Right lung (tissue), 5 donors: ENCODE data around the gene CEACAM19. TPM values are rescaled to one million over a fixed set of nuclear protein-coding genes. Genes with fewer than 3 reads are reported as not detected.
A peak's percentile ranks its signal among the peaks of the same experiment; 100 is the strongest.
"Not testable (repeated sequence)": the region's sequence is repeated elsewhere in the genome, so short reads cannot be mapped to it uniquely, and the experiment has no call there.

Experiments used
- DNase-seq, 2 donors: peaks; one replicate each; pipeline ENCODE4 v3.0.0-alpha.2; 2013
- polyA plus RNA-seq, 5 donors: library from polyadenylated mRNA; unstranded; fragments of 120-200 nt; gene quantifications; one replicate each; pipeline versions ENCODE4 v1.2.1 to v1.2.3, GENCODE V29; 2013; ENCODE audit warnings: inconsistent platforms in 1 of 5, low replicate concordance in 1 of 5; ENCODE audit not compliant: insufficient read length in 5 of 5, insufficient read depth in 1 of 5

CEACAM19 gene
- polyA plus RNA-seq, 5 donors, result 10.7 to 23.9 (median 15.8) TPM

DNA sequence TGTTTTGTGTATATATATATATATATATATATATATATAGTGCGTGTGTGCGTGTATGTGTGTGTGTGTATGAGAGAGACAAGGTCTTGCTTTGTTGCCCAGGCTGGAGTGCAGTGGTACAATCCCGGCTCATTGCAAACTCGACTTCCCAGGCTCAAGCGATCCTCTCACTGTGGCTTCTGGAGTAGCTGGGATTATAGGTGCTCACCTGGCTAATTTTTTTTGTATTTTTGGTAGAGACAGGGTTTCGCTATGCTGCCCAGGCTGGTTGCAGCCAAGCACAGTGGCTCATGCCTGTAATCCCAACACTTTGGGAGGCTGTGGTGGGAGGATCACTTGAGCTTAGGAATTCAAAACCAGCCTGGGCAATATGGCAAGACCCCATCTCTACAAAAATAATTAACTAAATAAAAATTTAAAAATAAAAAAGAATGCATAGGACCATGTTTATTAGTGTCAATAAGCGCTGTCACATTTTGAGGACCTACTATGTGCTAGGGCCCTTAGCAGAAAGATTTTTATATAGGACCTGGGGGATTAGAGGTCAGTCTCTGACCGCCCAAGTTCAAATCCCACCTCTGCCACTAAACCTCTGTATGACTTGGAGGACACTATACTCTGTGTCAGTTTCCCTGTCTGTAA is 25.8 kb upstream of the CEACAM19 start:
- DNase-seq, result no peak

DNA sequence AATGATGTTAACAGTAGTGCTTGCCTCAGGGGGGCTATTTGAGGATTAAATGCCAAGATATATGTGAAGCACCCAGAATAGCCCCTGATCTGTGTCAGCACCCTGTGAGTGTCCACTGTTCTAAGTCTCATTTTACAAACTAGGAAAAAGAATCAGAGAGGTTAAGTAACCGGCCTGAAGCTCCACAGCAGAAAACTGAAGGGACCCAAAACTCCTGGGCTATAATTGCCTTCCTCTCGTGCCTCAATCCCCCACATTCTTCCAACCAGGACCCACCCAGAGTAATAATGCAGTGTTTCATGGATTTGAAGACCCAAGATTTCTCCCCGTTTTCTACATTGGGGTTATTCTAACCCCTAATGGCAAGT is 25.2 kb upstream of the CEACAM19 start:
- DNase-seq, result no peak

DNA sequence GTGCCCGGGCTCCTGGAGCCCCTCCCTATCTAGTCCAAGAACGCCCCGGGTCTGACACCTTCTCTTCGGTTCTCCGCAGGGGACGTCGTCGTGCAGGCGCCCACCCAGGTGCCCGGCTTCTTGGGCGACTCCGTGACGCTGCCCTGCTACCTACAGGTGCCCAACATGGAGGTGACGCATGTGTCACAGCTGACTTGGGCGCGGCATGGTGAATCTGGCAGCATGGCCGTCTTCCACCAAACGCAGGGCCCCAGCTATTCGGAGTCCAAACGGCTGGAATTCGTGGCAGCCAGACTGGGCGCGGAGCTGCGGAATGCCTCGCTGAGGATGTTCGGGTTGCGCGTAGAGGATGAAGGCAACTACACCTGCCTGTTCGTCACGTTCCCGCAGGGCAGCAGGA is 24.1 kb upstream of the CEACAM19 start:
- no peak for DNase-seq

DNA sequence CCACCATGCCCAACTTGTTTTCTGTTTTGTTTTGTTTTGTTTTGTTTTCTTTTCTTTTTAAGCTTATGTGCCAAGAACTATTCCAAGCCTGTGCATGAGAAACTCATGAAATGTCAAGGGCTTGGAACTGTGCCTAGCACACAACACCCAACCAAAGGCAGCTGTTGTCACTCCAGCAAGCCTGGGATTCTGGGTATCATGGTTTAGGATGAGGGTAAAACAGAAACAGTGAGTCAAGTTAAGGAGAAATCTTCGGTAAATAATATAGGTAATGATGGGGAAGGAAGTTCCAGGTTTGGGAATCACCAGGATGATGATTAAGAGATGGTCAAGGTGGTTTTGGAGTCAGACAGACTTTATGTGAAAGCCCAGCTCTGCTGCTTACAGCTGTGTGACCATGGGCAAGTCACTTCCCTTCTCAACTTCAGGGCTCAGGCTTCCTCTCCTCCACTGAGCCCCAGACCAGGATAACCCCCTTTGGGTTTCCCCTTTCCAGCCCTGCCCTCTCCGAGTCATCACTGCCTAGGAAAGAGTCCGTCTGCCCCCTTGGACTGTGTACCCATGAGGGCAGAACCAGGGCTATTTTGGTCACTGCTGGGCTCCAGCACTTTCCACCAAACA is 22.5 kb upstream of the CEACAM19 start:
- peak; percentile 71 to 79 for DNase-seq

DNA sequence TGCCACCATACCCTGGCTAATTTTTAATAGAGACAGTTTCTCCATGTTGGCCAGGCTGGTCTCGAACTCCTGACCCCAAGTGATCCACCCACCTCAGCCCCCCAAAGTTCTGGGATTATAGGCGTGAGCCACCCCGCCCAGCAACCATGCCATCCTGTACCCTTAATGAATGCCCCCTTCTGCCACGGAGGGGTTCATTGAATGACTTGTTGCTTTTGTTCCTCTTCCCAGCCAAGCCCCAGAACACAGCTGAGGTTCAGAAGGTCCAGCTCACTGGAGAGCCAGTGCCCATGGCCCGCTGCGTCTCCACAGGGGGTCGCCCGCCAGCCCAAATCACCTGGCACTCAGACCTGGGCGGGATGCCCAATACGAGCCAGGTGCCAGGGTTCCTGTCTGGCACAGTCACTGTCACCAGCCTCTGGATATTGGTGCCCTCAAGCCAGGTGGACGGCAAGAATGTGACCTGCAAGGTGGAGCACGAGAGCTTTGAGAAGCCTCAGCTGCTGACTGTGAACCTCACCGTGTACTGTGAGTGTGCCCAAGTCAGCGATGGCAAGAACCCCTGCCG is 21.6 kb upstream of the CEACAM19 start:
- no peak for DNase-seq

DNA sequence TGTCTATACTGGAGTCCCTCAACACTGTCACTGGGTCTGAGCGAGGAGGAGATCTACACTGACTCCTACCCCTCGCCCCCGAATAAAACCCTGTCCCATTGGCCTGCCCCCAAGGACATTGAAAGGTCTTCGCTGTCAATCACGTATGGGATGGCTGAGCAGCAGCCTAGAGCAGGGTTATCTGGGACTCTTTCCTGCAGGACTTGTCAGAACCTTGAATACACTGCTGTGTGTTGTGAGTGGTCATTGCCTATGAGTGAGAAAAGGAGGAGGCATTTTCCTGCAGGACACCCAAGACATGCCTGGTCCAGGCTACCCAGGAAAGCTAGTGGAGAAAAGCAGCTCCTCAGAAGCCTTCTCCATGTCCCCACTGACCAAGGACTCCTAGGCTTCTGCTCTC is 17.9 kb upstream of the CEACAM19 start:
- no peak for DNase-seq

DNA sequence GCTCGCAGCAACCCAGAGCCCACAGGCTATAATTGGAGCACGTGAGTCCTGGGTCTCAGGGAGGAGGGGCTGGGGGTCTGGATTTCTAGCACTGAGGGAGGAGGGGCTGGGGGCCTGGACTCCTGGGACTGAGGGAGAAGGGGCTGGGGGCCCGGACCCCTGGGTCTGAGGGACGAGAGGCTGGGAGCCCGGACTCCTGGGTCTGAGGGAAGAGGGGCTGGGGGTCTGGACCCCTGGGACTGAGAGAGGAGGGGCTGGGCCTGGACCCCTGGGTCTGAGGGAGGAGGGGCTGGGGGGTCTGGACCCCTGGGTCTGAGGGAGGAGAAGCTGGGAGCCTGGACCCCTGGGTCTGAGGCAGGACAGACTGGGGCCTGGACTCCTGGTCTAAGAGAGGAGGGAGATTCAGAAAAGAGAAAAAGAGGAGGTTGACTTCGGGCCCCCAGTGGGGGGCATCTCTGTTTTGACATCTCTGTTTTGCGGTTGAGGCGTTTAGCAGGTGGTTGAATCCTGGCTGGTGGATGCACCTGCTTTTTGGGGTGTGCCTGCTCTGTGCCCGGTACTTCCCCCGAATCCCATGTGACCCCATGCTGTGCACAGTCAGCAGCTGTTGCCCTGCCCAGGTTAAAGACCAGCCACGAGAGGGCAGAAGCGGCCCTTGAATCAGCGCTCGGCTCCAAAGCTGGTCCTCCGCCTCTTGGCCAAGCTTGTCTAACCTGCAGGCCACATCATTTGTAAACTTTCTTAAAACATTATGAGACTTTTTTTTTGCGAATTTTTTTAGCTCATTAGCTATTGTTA is 17.1 kb upstream of the CEACAM19 start:
- DNase-seq, result no peak

DNA sequence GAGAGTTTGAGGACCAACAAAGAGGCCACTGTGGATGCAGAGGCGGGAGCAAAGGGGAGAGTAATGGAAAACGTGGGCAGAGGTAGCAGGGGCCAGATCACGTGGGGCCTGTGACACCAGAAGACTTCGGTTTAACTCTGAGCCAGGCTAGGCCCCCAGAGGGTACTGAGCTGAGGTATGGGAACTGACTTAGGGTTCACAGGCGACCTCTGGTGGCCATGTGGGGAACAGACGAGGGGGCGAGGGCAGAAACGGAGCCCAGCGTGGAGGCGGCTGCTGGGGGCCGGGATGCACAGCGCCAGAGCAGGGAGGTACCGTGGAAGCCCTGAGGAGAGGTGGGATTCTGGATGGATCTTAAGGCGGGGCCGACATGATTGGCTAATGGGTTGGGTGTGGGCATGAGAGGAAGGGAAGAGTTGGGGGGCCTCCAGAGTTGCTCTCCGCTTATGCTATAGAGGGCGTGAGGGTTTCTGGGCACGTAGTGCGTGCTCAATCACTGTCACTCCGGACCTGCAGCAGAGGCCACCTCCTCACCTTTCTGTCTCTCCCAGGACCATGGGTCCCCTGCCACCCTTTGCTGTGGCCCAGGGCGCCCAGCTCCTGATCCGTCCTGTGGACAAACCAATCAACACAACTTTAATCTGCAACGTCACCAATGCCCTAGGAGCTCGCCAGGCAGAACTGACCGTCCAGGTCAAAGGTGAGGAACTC is 13.9 kb upstream of the CEACAM19 start:
- peak; percentile 23 to 48 for DNase-seq

DNA sequence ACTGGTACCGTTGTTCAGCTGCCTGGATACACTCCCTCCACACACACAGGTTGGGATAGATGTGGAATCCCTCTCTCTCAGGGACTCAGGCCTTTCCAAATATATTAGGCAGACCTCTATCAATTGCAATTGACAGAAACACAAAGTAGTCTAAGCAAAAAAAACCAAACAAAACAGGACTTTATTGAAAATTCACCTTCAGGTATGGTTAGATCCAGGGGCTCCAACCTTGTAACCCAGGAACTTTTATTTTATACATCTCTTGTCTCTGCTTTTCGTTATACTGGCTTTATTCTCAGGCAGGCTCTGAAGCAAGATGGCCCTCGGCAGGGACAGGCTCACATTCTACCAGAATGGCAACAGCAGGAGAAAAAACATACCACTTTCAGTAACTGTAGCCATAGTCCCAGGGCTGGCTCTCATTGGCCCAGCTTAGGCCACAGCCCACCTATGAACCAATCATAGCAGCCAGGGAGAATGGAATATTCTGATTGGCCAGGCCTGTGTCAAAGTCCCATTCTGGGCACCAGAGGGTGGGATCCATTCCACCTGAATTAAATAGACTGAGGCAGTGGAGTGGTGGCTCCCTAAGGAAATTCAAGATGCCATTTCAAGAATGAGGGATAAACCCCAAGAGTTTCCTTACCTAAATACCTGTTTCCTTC is 13.1 kb upstream of the CEACAM19 start:
- DNase-seq, result no peak

DNA sequence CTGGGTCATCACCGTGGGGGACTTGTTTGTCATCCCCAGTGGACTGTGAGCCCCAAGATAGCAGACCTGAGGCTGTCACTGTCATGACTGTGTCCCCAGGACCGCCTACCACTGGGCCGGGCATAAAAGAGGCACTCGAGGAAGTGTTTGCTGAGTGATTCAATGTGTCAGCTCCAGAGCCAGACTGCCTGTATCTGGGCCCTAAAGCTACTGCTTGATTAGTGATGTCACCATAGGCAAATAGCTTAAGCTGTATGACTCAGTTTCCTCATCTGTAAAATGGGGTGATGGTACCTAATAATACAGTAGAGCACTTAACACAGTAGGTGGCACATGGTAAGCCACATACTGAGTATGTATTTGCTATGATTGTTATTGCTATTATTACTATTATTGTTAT is 11.2 kb upstream of the CEACAM19 start:
- no peak for DNase-seq

DNA sequence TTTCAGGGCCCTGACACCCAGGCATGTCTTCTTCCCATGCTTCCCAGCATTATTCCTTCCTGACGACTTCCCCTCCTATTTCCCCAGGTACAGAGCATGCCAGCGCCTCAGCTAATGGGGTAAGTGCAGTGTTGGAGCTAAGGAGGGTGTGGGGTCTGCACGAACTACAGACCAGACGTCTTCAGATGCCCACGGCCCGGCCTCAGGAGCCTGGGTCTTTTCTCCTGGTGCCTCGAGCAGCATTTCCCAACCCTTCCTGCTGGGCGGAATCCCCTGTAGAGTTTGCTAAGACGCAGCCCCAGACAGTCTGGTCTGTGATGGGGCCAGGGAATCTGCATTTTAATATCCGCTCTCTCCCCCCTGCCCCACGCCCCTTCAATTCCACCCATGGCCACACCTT is 10.1 kb upstream of the CEACAM19 start:
- no peak for DNase-seq

DNA sequence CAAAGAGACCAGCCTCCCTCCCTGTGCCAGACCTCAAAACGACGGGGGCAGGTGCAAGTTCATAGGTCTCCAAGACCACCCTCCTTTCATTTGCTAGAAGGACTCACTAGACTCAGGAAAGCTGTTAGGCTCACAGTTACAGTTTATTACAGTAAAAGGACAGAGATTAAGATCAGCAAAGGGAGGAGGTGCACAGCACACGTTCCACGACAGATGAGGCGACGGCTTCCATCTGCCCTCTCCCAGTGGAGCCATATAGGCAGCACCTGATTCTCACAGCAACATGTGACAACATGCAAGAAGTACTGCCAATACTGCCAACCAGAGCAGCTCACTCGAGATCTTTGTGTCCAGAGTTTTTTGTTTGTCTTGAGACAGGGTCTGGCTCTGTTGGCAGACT is 9.4 kb upstream of the CEACAM19 start:
- DNase-seq, result no peak

DNA sequence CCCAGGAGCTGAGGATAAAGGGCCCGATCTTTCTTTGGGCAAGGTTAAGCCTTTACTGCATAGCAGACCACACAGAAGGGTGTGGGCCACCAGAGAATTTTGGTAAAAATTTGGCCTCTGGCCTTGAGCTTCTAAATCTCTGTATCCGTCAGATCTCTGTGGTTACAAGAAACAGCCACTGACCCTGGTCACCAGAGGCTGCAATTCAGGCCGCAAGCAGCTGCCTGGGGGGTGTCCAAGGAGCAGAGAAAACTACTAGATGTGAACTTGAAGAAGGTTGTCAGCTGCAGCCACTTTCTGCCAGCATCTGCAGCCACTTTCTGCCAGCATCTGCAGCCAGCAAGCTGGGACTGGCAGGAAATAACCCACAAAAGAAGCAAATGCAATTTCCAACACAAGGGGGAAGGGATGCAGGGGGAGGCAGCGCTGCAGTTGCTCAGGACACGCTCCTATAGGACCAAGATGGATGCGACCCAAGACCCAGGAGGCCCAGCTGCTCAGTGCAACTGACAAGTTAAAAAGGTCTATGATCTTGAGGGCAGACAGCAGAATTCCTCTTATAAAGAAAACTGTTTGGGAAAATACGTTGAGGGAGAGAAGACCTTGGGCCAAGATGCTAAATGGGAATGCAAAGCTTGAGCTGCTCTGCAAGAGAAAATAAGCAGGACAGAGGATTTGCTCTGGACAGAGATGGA is 8.4 kb upstream of the CEACAM19 start:
- DNase-seq, result no peak

DNA sequence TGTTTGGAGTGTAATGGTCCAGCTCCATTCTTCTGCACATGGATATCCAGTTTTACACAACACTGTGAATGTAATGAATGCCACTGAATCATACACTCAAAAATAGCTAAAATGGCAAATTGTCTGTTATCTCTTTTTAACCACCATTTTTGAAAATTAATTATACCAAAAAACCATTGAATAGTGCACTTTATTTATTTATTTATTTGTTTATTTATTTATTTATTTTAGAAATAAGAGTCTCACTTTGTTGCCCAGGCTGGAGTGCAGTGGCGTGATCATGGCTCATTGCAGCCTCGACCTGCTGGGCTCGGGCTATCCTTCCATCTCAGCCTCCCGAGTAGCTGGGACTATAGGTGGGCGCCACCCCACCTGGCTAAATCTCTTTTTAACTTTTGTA is 7.3 kb upstream of the CEACAM19 start:
- no peak for DNase-seq

DNA sequence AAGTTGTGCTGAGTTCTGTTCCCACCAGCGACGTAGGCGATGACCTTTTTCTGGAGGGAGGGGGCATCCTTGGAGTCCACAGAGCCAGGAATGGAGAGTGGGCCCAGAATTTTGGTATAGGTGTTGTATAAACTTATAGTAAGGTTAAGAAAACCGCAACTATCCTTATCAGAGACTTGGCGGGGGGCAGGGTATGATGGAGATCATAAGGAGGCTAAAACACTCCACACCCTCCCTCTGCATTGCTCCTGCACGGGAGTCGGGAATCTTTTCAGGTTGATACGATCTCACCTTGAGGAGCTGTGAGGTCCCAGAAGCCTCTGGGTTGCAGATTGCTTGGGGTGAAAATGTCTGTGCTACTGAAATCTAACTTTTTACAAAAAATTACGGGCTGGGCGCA is 6.3 kb upstream of the CEACAM19 start:
- DNase-seq, result no peak

DNA sequence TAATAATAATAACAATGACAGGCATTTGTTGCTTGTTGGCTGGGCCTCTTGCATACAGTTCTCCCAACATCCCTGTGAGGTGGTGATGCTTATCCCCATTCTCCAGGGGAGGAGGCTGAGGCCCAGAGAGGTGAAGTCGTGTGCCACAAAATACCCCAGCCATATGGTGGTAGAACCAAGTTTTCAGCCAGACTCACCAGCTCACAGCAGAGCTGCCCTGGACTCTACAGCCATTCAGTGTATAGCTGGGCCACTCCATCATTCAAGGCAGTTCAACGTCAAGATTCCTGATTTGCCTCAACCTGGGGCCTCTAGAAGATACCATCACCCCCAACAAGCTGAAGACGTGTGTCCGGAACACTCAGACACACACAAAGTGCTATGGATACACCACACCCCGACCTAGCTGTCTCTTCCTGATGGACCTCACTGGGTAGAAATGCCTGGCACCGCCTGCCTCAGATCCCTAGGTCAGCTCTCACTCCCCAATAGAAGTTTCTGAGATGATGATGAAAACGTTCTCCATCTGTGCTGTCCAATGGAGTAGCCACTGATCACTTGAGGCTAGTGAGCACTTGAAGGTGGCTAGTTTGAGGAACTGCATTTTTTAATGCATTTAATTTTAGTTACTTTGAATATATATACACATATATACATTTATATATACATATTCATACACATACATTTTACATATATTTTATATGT is 4.3 kb upstream of the CEACAM19 start:
- no peak for DNase-seq

DNA sequence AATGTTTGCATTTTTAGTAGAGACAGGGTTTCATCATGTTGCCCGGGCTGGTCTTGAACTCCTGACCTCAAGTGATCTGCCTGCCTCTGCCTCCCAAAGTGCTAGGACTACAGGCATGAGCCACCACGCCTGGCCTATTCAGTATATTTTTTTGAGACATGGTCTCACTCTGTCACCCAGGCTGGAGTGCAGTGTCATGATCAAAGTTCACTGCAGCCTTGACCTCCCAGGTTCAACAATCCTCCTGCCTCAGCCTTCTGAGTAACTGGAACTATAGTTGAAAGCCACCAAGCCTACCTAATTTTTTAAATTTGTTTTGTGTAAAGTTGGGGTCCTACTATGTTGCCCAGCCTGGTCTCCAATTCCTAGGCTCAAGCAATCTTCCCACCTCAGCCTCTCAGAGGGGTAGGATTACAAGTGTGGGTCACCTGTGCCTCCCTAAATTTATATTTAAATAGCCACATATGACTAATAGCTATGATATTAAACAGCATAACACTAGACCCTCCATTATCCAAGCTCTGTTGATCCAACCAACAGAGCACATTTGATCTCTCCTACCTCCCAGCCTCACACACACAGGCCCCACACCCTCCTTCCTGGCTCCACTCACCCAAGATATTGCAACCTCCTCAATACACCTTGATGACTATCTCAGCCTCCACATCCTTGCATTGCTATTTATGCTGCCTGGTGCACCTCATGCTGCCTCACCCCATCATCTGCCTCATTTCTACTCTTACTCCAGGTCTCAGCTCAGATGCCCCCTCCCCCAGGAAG is 2.1 kb upstream of the CEACAM19 start:
- no peak for DNase-seq

DNA sequence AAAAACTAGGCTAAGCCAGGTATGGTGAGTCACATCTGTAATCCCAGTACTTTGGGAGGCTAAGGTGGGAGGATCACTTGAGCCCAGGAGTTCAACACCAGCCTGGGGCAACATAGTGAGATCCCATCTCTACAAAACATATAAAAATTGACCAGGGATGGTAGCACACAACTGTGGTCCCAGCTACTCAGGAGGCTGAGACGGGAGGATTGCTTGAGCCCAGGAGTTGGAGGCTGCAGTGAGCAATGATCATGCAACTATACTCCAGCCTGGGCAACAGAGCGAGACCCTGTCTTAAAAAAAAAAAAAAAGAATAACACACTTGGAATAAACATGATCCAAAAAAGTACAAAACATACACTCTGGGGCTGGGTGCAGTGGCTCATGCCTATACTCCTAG is 1.3 kb upstream of the CEACAM19 start:
- DNase-seq, result not testable (repeated sequence)

DNA sequence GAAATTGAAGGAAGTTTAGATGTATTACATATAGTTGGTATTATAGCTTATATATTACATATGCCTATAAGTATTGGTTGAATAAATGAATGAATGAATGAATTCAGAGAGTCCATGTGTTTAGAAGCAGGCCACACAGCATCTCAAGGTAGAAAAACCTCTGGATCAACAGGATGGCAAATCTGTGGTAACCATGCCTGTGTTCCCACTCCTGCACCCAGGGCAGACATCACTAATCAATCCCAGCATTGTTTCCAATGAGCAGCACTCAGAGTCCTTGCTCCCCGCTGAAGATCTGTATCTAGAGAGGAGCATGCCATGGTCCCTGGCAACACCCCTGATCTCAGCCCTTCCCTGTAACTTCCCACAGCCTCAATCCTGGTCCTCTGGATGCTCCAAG is 944 bp downstream of the CEACAM19 start:
- no peak for DNase-seq

DNA sequence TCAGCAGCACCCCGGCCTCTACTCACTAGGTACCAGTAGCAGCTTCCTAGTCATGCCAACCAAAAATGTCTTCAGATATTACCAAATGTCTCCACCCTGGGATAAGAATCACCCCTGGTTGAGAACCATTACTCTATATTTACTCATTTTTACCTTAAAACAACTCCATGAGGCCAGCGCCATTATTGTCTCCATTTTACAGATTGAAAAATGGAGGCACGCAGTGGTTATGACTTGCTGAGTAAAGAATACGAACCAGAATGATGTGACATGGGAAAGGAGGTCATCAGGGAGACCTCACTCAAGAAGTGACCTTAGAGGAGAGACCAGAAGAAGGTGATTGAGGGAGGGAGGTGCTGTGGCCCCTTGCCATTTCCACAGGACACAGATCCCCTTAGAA is 2.2 kb downstream of the CEACAM19 start:
- DNase-seq, result no peak
